Lung (tissue), 12 donors: Measurements from ENCODE around the gene PLXNA1. TPM values are rescaled to one million over a fixed set of nuclear protein-coding genes. Genes with fewer than 3 reads are reported as not detected.

Experiments
- ATAC-seq: fragments of 200-7000 bp; cut with Tn5 transposase; one replicate; pipeline ENCODE4 v1.9.1; 2020; ENCODE audit warnings: moderate number of reproducible peaks; ENCODE audit not compliant: insufficient read depth, low FRiP score
- DNase-seq, 3 donors: peaks; one replicate each; pipeline ENCODE4 v3.0.0-alpha.2; 2013 to 2017
- H3K27ac ChIP-seq, 2 donors: one replicate each; pipeline ENCODE4 v1.5.1; 2013; ENCODE audit warnings: mild to moderate bottlenecking in 2 of 2, moderate library complexity in 2 of 2, control low read depth in 1 of 2, inconsistent platforms in 1 of 2, low read depth in 1 of 2, low read length in 1 of 2
- H3K27me3 ChIP-seq, 3 donors: one replicate each; pipeline ENCODE4 v1.5.1; 2013; ENCODE audit warnings: low read length in 2 of 3; ENCODE audit not compliant: control insufficient read depth in 3 of 3, insufficient read depth in 3 of 3
- H3K36me3 ChIP-seq, 4 donors: one replicate each; pipeline ENCODE4 v1.5.1; 2013; ENCODE audit warnings: low read length in 4 of 4, mild to moderate bottlenecking in 1 of 4, moderate library complexity in 1 of 4; ENCODE audit not compliant: control insufficient read depth in 4 of 4, insufficient read depth in 4 of 4
- H3K4me1 ChIP-seq, 5 donors: one replicate each; pipeline ENCODE4 v1.5.1; 2013; ENCODE audit warnings: low read length in 5 of 5, mild to moderate bottlenecking in 2 of 5, moderate library complexity in 1 of 5; ENCODE audit not compliant: control insufficient read depth in 5 of 5, insufficient read depth in 5 of 5
- H3K4me3 ChIP-seq: one replicate; pipeline ENCODE4 v1.5.1; 2013; ENCODE audit warnings: mild to moderate bottlenecking, control low read depth, moderate library complexity
- H3K9ac ChIP-seq, 2 donors: one replicate each; pipeline ENCODE4 v1.5.1; 2013; ENCODE audit warnings: low read length in 2 of 2, control low read depth in 1 of 2; ENCODE audit not compliant: insufficient read depth in 1 of 2
- H3K9me3 ChIP-seq, 4 donors: one replicate each; pipeline ENCODE4 v1.5.1; 2013; ENCODE audit warnings: low read length in 3 of 4, mild to moderate bottlenecking in 1 of 4, moderate library complexity in 1 of 4; ENCODE audit not compliant: control insufficient read depth in 4 of 4, insufficient read depth in 3 of 4
- CTCF ChIP-seq: IDR thresholded peaks from 2 replicates; pipeline ENCODE4 v1.5.1; 2012; ENCODE audit warnings: mild to moderate bottlenecking; ENCODE audit errors: control extremely low read depth, extremely low read depth
- WGBS, 2 donors: extraction: QIAGEN DNeasy Blood & Tissue Kit; methylation state at CpG; one replicate each; pipeline ENCODE4 v1.1.7; 2013; 5-methylcytosine and 5-hydroxymethylcytosine counted together
- polyA plus RNA-seq, 2 donors: library from polyadenylated mRNA; stranded (reverse); fragments of 200-250 nt; gene quantifications; one replicate each; pipeline ENCODE4 v1.2.1, GENCODE V29; 2013
- total RNA-seq, 2 donors: library from RNA; depleted of rRNA in 1 of 2; stranded (reverse); fragments of >200 nt in 1 of 2; gene quantifications; one replicate each; pipeline ENCODE4 v1.2.1, GENCODE V29; 2014 to 2021
- donor health status: control.
- donor health status: control.
- donor health status: Bipolar disorder and iron deficiency.
- donor health status: healthy.
- donor health status: DM: yes; HTN: yes; CAD: no.

PLXNA1 gene
- total and polyA plus RNA-seq, 4 donors = 17.6 to 51.7 (median 21.7) TPM

GRCh38 chr3:126947429-126947828 is 35.5 kb upstream of the PLXNA1 start:
- no peak overlapping the region for H3K9ac ChIP-seq
- no peaks in the 10 kb centered on the region for H3K9me3 ChIP-seq
- ATAC-seq = no peak
- H3K27ac ChIP-seq = no peak overlapping the region
- no peaks in the 10 kb centered on the region for H3K27me3 ChIP-seq
- DNase-seq = no peak
- H3K4me3 ChIP-seq = no peak overlapping the region
- no peaks in the 10 kb centered on the region for H3K4me1 ChIP-seq
- WGBS, 2 donors = 30 to 63% methylated on average over 8 of the region's 8 CpGs
- TF ChIP-seq CTCF = no peak
- H3K36me3 ChIP-seq = peaks cover 0 to 2% (median 0%) of the 10 kb centered on the region in 4 donors

- Histone ChIP-seq H3K27me3 (no peaks in the 10 kb centered on the region), H3K36me3 (no peaks in the 10 kb centered on the region), H3K4me3 (no peak overlapping the region), H3K27ac (no peak overlapping the region), H3K9me3 (no peaks in the 10 kb centered on the region), H3K4me1 (no peaks in the 10 kb centered on the region), H3K9ac (no peak overlapping the region)
- DNase-seq (peak in 1 of 3 donors; percentile 43), ATAC-seq (no peak)
- 91 to 95% methylated on average over 14 of the region's 14 CpGs for WGBS, 2 donors
- no peak for TF ChIP-seq CTCF
Observed at GRCh38 chr3:126948980-126949535, 33.9 kb upstream of the PLXNA1 start.

GRCh38 chr3:126951561-126951960 is 31.4 kb upstream of the PLXNA1 start:
- H3K27me3 ChIP-seq = no peaks in the 10 kb centered on the region
- no peaks in the 10 kb centered on the region for H3K4me1 ChIP-seq
- no peaks in the 10 kb centered on the region for H3K36me3 ChIP-seq
- no peak for DNase-seq
- no peaks in the 10 kb centered on the region for H3K9me3 ChIP-seq
- TF ChIP-seq CTCF = no peak
- H3K9ac ChIP-seq = no peak overlapping the region
- ATAC-seq = no peak
- no peak overlapping the region for H3K27ac ChIP-seq
- WGBS, 2 donors = 97 to 98% methylated on average over 5 of the region's 5 CpGs
- no peak overlapping the region for H3K4me3 ChIP-seq
